GM12864 (cell line): Measurements from ENCODE around the gene FILIP1L.

Experiments used
- DNase-seq: peaks from one replicate; pipeline ENCODE4 v3.0.0-alpha.2; 2011; ENCODE audit warnings: low read depth
- H3K4me3 ChIP-seq: 2 replicates; pipeline ENCODE4 v1.5.1; 2011; ENCODE audit warnings: mild to moderate bottlenecking, low read depth, low read length, control low read depth
- TF ChIP-seq, protein P1 (sequence below): IDR thresholded peaks from 2 replicates; pipeline ENCODE4 v1.5.1; 2011; ENCODE audit warnings: low read depth, mild to moderate bottlenecking, moderate library complexity, low read length, control low read depth, inconsistent platforms; ENCODE audit errors: missing control alignments

Gene FILIP1L

DNA sequence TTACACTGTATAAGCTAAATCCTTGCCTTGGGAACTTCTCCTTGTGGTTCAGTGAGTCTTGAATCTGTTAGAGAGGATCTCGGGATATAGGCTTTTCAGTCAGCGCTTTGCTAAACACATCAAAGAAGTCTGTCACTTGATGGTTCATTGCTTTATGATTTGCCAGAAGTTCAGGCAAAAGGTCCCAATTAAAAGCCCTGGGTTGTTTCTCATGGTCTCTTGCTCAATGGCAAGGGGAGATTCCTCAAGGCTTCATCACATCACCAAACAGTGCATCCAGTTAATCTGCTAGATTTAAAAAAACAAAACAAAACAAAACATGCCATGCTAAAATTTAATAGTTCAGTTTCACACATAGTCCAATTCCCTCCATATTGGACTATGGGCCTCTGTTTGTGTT, 114.8 kb downstream of the FILIP1L start:
- DNase-seq: no peak
- TF ChIP-seq, protein P1, sequence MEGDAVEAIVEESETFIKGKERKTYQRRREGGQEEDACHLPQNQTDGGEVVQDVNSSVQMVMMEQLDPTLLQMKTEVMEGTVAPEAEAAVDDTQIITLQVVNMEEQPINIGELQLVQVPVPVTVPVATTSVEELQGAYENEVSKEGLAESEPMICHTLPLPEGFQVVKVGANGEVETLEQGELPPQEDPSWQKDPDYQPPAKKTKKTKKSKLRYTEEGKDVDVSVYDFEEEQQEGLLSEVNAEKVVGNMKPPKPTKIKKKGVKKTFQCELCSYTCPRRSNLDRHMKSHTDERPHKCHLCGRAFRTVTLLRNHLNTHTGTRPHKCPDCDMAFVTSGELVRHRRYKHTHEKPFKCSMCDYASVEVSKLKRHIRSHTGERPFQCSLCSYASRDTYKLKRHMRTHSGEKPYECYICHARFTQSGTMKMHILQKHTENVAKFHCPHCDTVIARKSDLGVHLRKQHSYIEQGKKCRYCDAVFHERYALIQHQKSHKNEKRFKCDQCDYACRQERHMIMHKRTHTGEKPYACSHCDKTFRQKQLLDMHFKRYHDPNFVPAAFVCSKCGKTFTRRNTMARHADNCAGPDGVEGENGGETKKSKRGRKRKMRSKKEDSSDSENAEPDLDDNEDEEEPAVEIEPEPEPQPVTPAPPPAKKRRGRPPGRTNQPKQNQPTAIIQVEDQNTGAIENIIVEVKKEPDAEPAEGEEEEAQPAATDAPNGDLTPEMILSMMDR: no peak
- no peak overlapping the region for H3K4me3 ChIP-seq

- no peak for DNase-seq
- TF ChIP-seq, protein P1: no peak
- H3K4me3 ChIP-seq: no peak overlapping the region
Measured at GRCh38 chr3:99997293-99997692, 117.0 kb downstream of the FILIP1L start.

GRCh38 chr3:99990179-99990578, 124.1 kb downstream of the FILIP1L start:
- no peak overlapping the region for H3K4me3 ChIP-seq
- TF ChIP-seq, protein P1: no peak
- no peak for DNase-seq

DNA sequence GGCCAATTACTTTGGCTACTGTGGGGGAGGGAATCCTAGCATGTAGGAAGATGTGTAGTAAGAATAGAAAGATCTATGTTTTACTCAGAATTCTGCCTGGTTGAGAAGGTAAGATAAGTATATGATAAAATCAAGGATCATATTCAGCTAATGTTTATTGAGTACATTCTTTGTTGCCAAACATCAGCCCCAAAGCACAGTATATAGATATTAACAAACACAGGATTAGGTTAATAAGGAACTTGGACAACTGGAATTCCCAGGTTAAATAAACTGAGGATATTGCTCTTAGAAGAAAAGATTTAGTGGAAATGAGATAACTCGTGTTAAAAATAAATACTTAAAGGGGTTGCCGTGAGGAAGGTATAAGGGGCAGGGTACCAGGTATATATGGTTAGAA, 129.6 kb downstream of the FILIP1L start:
- TF ChIP-seq, protein P1: no peak
- H3K4me3 ChIP-seq: no peak overlapping the region
- DNase-seq: no peak

DNA sequence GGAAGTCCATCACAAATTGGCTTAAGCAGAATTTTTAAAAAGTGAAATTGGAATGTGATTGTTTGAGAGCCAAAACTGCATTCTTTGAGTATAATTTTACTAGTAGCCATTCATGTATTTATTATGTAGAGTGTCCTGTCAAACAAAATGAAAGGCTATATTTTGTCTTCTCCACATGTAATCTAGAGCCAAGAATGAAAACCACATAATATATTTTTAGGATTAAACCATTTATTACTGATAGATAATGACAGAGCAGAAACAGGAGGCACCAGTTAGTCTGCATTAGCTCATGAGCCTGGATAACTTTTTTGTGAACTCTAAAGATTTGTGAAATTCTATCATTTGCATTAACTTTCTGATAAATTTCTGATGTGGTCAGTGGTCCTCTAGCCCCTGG, 130.2 kb downstream of the FILIP1L start:
- no peak for DNase-seq
- TF ChIP-seq, protein P1: no peak
- no peak overlapping the region for H3K4me3 ChIP-seq

DNA sequence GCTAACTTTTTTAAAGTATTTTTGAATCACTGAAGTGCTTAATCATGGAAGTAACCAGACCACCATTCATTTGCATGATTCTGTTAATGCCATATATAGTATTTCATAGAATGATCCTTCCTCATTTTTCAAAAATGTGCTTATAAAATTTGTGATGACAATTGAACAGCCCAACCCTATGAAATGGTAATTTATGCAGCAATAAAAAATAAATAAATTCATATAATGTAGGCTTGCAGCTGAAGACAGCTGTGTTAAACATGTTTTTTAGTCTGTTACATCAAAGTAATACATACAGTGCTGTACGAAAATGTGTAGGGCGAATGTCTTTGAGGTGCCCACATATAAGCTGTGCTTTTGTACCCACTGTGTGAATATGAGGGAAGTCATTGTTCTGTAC, 131.7 kb downstream of the FILIP1L start:
- no peak overlapping the region for H3K4me3 ChIP-seq
- TF ChIP-seq, protein P1: no peak
- no peak for DNase-seq

- no peak overlapping the region for H3K4me3 ChIP-seq
- DNase-seq: no peak
- TF ChIP-seq, protein P1: no peak
Measured at GRCh38 chr3:99981138-99981537, 133.2 kb downstream of the FILIP1L start.
